ENCODE measurements around the gene ITGAX. TPM values are rescaled to one million over a fixed set of nuclear protein-coding genes. Genes with fewer than 3 reads are reported as not detected.
"Not testable (repeated sequence)": the region's sequence is repeated elsewhere in the genome, so short reads cannot be mapped to it uniquely, and the experiment has no call there.

Gene ITGAX
- total RNA-seq, 1 donor from 2014 or later: not detected

DNA sequence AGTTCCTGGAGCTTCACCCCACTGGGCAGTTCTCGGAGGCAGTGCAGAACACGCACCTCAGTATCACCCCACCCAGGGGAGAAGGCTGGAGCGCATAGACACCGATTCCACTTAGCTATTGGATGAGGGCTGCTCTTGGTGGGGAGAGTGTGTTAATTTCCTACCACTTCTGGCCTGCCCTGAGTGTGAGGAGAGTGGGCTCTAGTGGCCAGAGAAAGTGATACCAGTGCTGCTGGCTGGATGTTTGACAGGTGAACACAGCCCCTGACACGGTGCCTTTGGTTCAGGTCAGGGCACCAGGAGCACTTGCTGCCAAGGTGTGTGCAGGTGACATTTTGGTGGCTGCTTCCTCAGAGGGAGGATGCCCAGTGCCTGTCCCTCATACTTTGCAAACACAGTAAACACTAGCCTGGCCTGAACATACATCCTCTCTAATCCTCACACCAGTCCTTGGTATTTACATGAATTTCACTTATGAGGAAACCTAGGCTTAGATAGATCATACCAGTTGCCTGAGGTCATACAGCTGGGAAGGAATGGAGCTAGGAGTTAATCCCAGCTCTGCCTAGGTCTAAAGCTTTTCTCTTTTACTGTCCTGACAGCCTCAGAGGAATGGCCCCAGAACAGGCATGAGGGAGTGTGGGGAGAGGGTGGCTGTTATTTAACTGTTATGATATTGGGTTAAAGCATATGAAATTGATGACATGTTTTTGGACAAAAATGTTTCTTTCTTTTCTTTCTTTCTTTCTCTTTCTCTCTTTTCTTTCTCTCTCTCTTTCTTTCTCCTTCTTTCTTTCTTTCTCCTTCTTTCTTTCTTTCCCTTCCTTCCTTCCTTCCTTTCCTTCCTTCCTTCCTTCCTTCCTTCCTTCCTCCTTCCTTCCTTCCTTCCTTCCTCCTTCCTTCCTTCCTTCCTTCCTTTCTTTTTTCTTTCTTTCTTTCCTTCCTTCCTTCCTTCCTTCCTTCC lies 21.0 kb upstream of the ITGAX start:
- Mint-ChIP-seq H3K36me3 (ENCODE audit: unreplicated experiment) (peaks cover 4% of the 10 kb centered on the region), H3K9me3 (ENCODE audit: unreplicated experiment) (peaks cover 2% of the 10 kb centered on the region), H3K4me1 (ENCODE audit: low read depth, unreplicated experiment) (no peaks in the 10 kb centered on the region), H3K4me3 (ENCODE audit: unreplicated experiment) (no peak overlapping the region), H3K27me3 (ENCODE audit: unreplicated experiment) (peaks cover 25% of the 10 kb centered on the region), H3K27ac (ENCODE audit: unreplicated experiment) (no peak overlapping the region)
- TF ChIP-seq, protein P1, sequence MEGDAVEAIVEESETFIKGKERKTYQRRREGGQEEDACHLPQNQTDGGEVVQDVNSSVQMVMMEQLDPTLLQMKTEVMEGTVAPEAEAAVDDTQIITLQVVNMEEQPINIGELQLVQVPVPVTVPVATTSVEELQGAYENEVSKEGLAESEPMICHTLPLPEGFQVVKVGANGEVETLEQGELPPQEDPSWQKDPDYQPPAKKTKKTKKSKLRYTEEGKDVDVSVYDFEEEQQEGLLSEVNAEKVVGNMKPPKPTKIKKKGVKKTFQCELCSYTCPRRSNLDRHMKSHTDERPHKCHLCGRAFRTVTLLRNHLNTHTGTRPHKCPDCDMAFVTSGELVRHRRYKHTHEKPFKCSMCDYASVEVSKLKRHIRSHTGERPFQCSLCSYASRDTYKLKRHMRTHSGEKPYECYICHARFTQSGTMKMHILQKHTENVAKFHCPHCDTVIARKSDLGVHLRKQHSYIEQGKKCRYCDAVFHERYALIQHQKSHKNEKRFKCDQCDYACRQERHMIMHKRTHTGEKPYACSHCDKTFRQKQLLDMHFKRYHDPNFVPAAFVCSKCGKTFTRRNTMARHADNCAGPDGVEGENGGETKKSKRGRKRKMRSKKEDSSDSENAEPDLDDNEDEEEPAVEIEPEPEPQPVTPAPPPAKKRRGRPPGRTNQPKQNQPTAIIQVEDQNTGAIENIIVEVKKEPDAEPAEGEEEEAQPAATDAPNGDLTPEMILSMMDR (IDR thresholded peaks at IDR 0.05; ENCODE audit: partially characterized antibody, unreplicated experiment): no peak
- no peak for DNase-seq

DNA sequence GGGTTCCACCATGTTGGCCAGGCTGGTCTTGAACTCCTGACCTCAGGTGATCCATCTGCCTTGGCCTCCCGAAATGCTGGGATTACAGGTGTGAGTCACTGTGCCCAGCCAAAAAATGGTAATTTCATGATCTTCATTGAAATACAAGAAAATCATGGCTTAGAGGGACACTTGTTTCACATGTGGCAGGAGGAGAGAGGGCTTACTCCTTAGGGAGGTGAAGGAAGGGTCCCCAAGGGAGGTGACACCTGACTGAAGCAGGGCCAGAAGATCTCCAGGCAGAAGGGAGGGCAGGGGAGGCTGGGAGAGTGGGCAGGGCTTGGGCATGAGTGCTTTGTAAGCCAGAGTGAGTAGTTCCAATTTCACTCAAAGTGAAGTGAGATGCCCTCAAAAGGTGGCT lies 20.0 kb upstream of the ITGAX start:
- no peak overlapping the region for H3K4me3 Mint-ChIP-seq (ENCODE audit: unreplicated experiment)
- H3K9me3 Mint-ChIP-seq (ENCODE audit: unreplicated experiment): peaks cover 4% of the 10 kb centered on the region
- H3K27me3 Mint-ChIP-seq (ENCODE audit: unreplicated experiment): peaks cover 21% of the 10 kb centered on the region
- no peak for DNase-seq
- peaks cover 4% of the 10 kb centered on the region for H3K36me3 Mint-ChIP-seq (ENCODE audit: unreplicated experiment)
- H3K4me1 Mint-ChIP-seq (ENCODE audit: low read depth, unreplicated experiment): no peaks in the 10 kb centered on the region
- TF ChIP-seq, protein P1 (IDR thresholded peaks at IDR 0.05; ENCODE audit: partially characterized antibody, unreplicated experiment): no peak
- H3K27ac Mint-ChIP-seq (ENCODE audit: unreplicated experiment): no peak overlapping the region

DNA sequence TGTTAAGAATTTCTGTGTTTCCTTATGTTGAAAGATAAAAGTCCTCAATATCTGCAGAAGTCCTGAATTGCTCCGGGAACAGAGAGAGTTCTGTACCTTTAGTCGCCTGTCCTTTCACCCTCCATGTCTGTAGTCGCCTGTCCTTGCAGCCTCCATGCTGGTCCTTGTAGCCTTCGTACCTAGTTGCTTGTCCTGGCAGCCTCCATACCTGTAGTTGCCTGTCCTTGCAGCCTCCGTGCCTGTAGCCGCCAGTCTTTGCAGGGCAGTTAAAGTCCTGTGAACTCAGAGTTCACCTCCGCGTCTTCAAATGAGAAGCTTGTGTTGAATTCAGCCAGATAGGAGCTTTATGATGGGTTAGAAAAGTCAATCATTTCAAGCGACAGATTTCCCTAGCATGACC lies 19.5 kb upstream of the ITGAX start:
- TF ChIP-seq, protein P1 (IDR thresholded peaks at IDR 0.05; ENCODE audit: partially characterized antibody, unreplicated experiment): no peak
- peaks cover 4% of the 10 kb centered on the region for H3K9me3 Mint-ChIP-seq (ENCODE audit: unreplicated experiment)
- no peak overlapping the region for H3K27ac Mint-ChIP-seq (ENCODE audit: unreplicated experiment)
- peaks cover 17% of the 10 kb centered on the region for H3K27me3 Mint-ChIP-seq (ENCODE audit: unreplicated experiment)
- H3K4me3 Mint-ChIP-seq (ENCODE audit: unreplicated experiment): no peak overlapping the region
- DNase-seq: no peak
- peaks cover 4% of the 10 kb centered on the region for H3K36me3 Mint-ChIP-seq (ENCODE audit: unreplicated experiment)
- H3K4me1 Mint-ChIP-seq (ENCODE audit: low read depth, unreplicated experiment): no peaks in the 10 kb centered on the region

DNA sequence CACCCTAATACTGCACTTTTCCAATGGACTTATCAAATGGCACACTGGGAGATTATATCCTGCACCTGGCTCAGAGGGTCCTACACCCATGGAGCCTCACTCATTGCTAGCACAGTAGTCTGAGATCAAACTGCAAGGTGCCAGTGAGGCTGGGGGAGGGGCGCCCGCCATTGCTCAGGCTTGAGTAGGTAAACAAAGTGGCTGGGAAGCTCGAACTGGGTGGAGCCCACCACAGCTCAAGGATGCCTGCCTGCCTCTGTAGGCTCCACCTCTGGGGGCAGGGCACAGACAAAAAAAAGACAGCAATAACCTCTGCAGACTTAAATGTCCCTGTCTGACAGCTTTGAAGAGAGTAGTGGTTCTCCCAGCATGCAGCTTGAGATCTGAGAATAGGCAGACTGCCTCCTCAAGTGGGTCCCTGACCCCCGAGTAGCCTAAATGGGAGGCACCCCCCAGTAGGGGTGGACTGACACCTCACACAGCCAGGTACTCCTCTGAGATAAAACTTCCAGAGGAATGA lies 16.8 kb upstream of the ITGAX start:
- H3K4me3 Mint-ChIP-seq (ENCODE audit: unreplicated experiment); H3K4me1 Mint-ChIP-seq (ENCODE audit: low read depth, unreplicated experiment); H3K9me3 Mint-ChIP-seq (ENCODE audit: unreplicated experiment); H3K36me3 Mint-ChIP-seq (ENCODE audit: unreplicated experiment); DNase-seq; H3K27me3 Mint-ChIP-seq (ENCODE audit: unreplicated experiment); H3K27ac Mint-ChIP-seq (ENCODE audit: unreplicated experiment): not testable (repeated sequence)

DNA sequence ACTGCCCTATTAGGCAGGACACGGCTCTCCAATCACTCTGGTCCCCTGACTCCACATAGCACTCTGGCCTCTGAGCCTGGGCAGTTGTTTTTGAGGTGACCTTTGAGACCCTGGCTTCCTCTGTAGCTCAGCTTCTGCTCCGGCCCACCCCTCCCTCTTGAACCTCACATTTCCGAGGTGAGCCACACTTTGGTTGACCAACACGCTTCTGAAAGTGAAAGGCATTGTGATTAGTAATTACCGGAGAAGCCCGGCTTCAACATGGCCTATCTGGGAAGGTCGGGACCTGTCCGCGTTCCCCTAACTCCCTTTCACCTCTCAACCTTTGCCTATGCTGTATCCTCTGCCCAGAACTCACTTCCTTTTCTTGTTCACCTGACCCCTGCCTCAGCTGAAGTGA lies 10.3 kb upstream of the ITGAX start:
- H3K27me3 Mint-ChIP-seq (ENCODE audit: unreplicated experiment): peaks cover 2% of the 10 kb centered on the region
- H3K4me1 Mint-ChIP-seq (ENCODE audit: low read depth, unreplicated experiment): no peaks in the 10 kb centered on the region
- no peak overlapping the region for H3K4me3 Mint-ChIP-seq (ENCODE audit: unreplicated experiment)
- no peak for DNase-seq
- no peak overlapping the region for H3K27ac Mint-ChIP-seq (ENCODE audit: unreplicated experiment)
- no peaks in the 10 kb centered on the region for H3K36me3 Mint-ChIP-seq (ENCODE audit: unreplicated experiment)
- TF ChIP-seq, protein P1 (IDR thresholded peaks at IDR 0.05; ENCODE audit: partially characterized antibody, unreplicated experiment): no peak
- H3K9me3 Mint-ChIP-seq (ENCODE audit: unreplicated experiment): no peaks in the 10 kb centered on the region

Data from glutamatergic neuron (in vitro differentiated cells).